A549 (cell line): ENCODE measurements around the gene DBET. TPM values are rescaled to one million over a fixed set of nuclear protein-coding genes. Genes with fewer than 3 reads are reported as not detected.
A peak's percentile ranks its signal among the peaks of the same experiment; 100 is the strongest.
"Not testable (repeated sequence)": the region's sequence is repeated elsewhere in the genome, so short reads cannot be mapped to it uniquely, and the experiment has no call there.

ENCODE experiments used
- ATAC-seq, 2 experiments: fragments of 200-7000 bp in 1 of 2; fragments of >200 bp in 1 of 2; cut with Nextera tagmentation in 1 of 2; cut with Tn5 transposase in 1 of 2; 3 replicates each; pipeline versions ENCODE4 v1.8.0 to v1.9.1; 2018 to 2020; ENCODE audit warnings: mild to moderate bottlenecking in 1 of 2, moderate library complexity in 1 of 2
- CTCF ChIA-PET: fragments of 300-600 bp; sonication (Branson Sonifier 250); formaldehyde crosslinking; extraction: SDS; loops from one replicate; lab custom pipeline; 2021; ENCODE audit warnings: antibody characterized with exemption, inconsistent platforms; lab: Yijun Ruan, JAX
- POLR2A ChIA-PET: fragments of 350-600 bp; formaldehyde crosslinking; extraction: SDS; loops from one replicate; lab custom pipeline; 2021; ENCODE audit warnings: antibody characterized with exemption, inconsistent platforms; lab: Yijun Ruan, JAX
- DNase-seq, 2 experiments: peaks; one replicate each; pipeline versions ENCODE4 v3.0.0 to v3.0.0-alpha.2; 2011 to 2016; ENCODE audit warnings: low read depth in 1 of 2, low spot score in 1 of 2
- FAIRE-seq: peaks from 2 replicates; lab custom pipeline; 2011; peaks lifted over from hg19 to GRCh38; lab: Jason Lieb, UNC
- H3K27ac ChIP-seq, 2 experiments: fragments of >200 bp; sonication (Bioruptor Twin); formaldehyde crosslinking; 3 replicates each; pipeline ENCODE4 v1.5.1; 2016 to 2017
- H3K4me1 ChIP-seq: fragments of >200 bp; sonication (Bioruptor Twin); formaldehyde crosslinking; 3 replicates; pipeline ENCODE4 v1.6.1; 2016
- H3K4me2 ChIP-seq: fragments of >200 bp; sonication (Bioruptor Twin); formaldehyde crosslinking; 3 replicates; pipeline ENCODE4 v1.6.1; 2016
- H3K4me3 ChIP-seq: fragments of >200 bp; sonication (Bioruptor Twin); formaldehyde crosslinking; 3 replicates; pipeline ENCODE4 v1.5.1; 2016
- H3K9me3 ChIP-seq: fragments of >200 bp; sonication (Bioruptor Twin); formaldehyde crosslinking; 3 replicates; pipeline ENCODE4 v1.6.1; 2016
- BHLHE40 ChIP-seq: IDR thresholded peaks from 2 replicates; pipeline ENCODE4 v1.6.1; 2012; ENCODE audit warnings: low read depth, low read length, inconsistent platforms
- CTCF ChIP-seq: fragments of >200 bp; sonication (Bioruptor Twin); formaldehyde crosslinking; IDR thresholded peaks from 3 replicates; pipeline ENCODE4 v1.5.1; 2016
- E2F6 ChIP-seq: IDR thresholded peaks from 2 replicates; pipeline ENCODE4 v1.6.1; 2012; ENCODE audit warnings: low read depth, borderline replicate concordance
- EHMT2 ChIP-seq: fragments of 200-600 bp; sonication (generic); IDR thresholded peaks from 2 replicates; pipeline ENCODE4 v1.6.1; 2016; ENCODE audit warnings: antibody characterized with exemption, low read depth, mild to moderate bottlenecking, moderate library complexity
- EP300 ChIP-seq, 2 experiments: fragments of >200 bp; sonication (Bioruptor Twin); formaldehyde crosslinking; IDR thresholded peaks; 2 replicates in 1 of 2; 3 replicates in 1 of 2; pipeline ENCODE4 v1.6.1; 2016 to 2017
- FOSL2 ChIP-seq, 2 experiments: fragments of 450-650 bp in 1 of 2; fragments of >200 bp in 1 of 2; sonication (Bioruptor Twin) in 1 of 2; formaldehyde crosslinking; IDR thresholded peaks; 2 replicates each; pipeline versions ENCODE4 v1.5.0 to v1.6.1; 2016 to 2020; ENCODE audit warnings: mild to moderate bottlenecking in 1 of 2, moderate library complexity in 1 of 2
- GATA3 ChIP-seq: IDR thresholded peaks from 2 replicates; pipeline ENCODE4 v1.6.1; 2012; ENCODE audit warnings: borderline replicate concordance
- HEYL ChIP-seq: fragments of 250-450 bp; sonication (Bioruptor Pico); IDR thresholded peaks from 2 replicates; pipeline ENCODE4 v1.8.0; 2021; ENCODE audit warnings: mild to moderate bottlenecking, moderate library complexity
- KDM5A ChIP-seq: fragments of 200-600 bp; sonication (generic); IDR thresholded peaks from 2 replicates; pipeline ENCODE4 v1.6.1; 2016; ENCODE audit warnings: antibody characterized with exemption, mild to moderate bottlenecking
- MAFK ChIP-seq: fragments of 450-650 bp; IDR thresholded peaks from 2 replicates; pipeline ENCODE4 v1.6.1; 2014; ENCODE audit not compliant: partially characterized antibody
- MYC ChIP-seq: IDR thresholded peaks from 2 replicates; pipeline ENCODE4 v1.6.1; 2012; ENCODE audit warnings: mild to moderate bottlenecking, inconsistent platforms, low read length, improper control_type of control experiment, borderline replicate concordance
- POLR2AphosphoS2 ChIP-seq: conservative IDR thresholded peaks from 2 replicates; pipeline ENCODE4 v1.6.1; 2012; ENCODE audit warnings: low read length, improper control_type of control experiment, inconsistent platforms
- ZFP36 ChIP-seq: fragments of 450-650 bp; IDR thresholded peaks from 2 replicates; pipeline ENCODE4 v1.6.1; 2014; ENCODE audit warnings: borderline replicate concordance; ENCODE audit not compliant: partially characterized antibody
- ZNF302 ChIP-seq: fragments of 250-450 bp; sonication (Bioruptor Pico); IDR thresholded peaks from 2 replicates; pipeline ENCODE4 v1.9.0; 2021; ENCODE audit warnings: inconsistent platforms, mild to moderate bottlenecking, moderate library complexity
- WGBS: methylation state at CpG from one replicate; pipeline ENCODE4 v1.1.6; 2017; ENCODE audit errors: missing lambda C conversion rate; 5-methylcytosine and 5-hydroxymethylcytosine counted together
- polyA minus RNA-seq: library from RNA; depleted of rRNA, polyadenylated mRNA; stranded (reverse); fragments of >200 nt; gene quantifications from 2 replicates; pipeline ENCODE4 v1.2.3, GENCODE V29; 2011; rRNA and poly(A)+ RNA removed
- polyA plus RNA-seq, 4 experiments: library from polyadenylated mRNA; depleted of rRNA in 3 of 4; stranded (reverse); fragments of >200 nt; fragmentation: RNase III in 1 of 4; extraction: RNeasy Plus Mini Kit Qiagen cat#74134 plus additional on column Dnase treatment in 1 of 4; gene quantifications; 2 replicates in 3 of 4; 3 replicates in 1 of 4; pipeline ENCODE4 v1.2.3, GENCODE V29; 2011 to 2017
- TF ChIP-seq, protein P1 (sequence below): fragments of 150-350 bp; IDR thresholded peaks from 2 replicates; pipeline ENCODE4 v1.6.1; 2014; ENCODE audit warnings: low read depth, mild to moderate bottlenecking, low read length
- TF ChIP-seq, protein P2 (sequence below): fragments of 450-650 bp; IDR thresholded peaks from 2 replicates; pipeline ENCODE4 v1.6.1; 2014; ENCODE audit warnings: antibody characterized with exemption

Gene DBET
- not detected in 2 replicates for polyA plus RNA-seq (2011; rRNA removed)
- not detected in 2 replicates for polyA plus RNA-seq (2012; cell fraction: cytosol; rRNA removed)
- polyA plus RNA-seq (2012; cell fraction: nucleus; rRNA removed) = 0.07 TPM in 1 of 2 replicates, not detected in the other
- polyA plus RNA-seq (2017; fragmentation: RNase III; extraction: RNeasy Plus Mini Kit Qiagen cat#74134 plus additional on column Dnase treatment) = 0.03 TPM in 1 of 3 replicates, not detected in the others
- not detected in 2 replicates for polyA minus RNA-seq

DNA sequence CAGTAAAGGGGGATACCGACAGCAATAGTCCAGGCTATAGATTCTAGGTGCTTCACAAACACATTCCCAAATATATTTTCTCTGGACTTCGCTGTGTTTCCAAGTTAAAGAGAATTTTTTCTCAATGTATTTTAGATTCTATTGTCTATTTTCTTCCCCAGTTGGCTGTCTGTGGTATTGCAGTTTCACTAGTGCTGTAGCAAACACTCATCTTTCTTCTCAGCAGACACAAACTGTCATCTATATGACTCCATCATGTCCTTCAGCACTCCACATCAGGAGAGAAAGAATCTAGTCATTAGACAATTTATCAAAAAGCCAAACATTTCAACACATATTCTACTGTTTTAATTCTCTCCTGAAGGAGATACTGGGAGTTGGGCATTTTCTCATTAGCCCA is at the start of gene DBET:
DBET (plus strand) TSS at position 161 of the 400 bp plus-strand sequence.
- FAIRE-seq, H3K9me3 ChIP-seq, DNase-seq, H3K27ac ChIP-seq, POLR2A ChIA-PET, H3K4me3 ChIP-seq, CTCF ChIA-PET, H3K4me1 ChIP-seq, H3K4me2 ChIP-seq: not testable (repeated sequence)
- peak; percentile 81 to 89 for ATAC-seq
- WGBS = 15% methylated on average over 2 of the region's 2 CpGs

DNA sequence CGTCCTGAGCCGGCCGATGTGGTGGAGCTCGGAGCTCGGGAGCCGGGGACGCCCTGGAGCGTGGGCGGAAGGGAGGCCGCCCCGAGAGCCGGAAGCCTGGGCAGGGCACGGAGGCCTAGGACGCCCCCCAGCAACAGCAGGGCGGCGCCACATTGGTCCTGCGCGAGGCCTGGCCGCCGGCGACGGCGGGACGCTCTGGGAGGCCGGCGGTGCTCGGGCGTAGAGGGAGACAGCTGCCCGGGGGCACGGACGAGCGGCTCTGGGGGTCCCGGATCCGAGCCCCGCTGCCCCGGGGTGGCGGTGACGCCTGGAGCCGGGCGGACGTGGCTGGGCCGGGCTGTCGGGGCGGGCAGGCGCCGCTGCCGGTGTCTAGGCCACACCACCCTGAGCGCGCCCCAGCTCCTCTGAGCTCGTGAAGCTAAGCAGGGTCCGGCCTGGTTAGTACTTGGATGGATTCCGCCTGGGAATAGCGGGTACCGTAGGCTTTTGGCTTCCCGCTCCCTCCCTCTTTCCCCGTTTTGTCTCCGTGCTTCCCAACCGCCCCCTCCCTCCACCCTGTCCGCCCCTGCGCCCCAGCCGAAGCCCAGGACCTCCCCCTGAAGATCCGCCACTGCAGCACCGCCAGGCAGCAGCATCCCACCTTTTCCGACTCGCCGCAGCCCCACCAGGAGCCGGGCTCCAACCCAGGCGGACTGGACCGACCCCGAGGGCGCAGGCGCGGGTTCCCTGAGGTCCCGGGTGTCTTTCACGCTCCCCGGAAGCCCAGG is 49.3 kb upstream of the DBET start:
- TF ChIP-seq EHMT2 (no peak), ZNF302 (no peak), FOSL2 (IDR thresholded peaks at IDR 0.05) (no peak), FOSL2 (CRISPR knock-in tag; IDR thresholded peaks at IDR 0.05) (no peak), GATA3 (no peak), CTCF (no peak), POLR2AphosphoS2 (no peak), EP300 (IDR thresholded peaks at IDR 0.05) (no peak), HEYL (CRISPR knock-in tag) (no peak), ZFP36 (no peak), MYC (no peak), BHLHE40 (no peak), MAFK (no peak), E2F6 (no peak)
- TF ChIP-seq, protein P1, sequence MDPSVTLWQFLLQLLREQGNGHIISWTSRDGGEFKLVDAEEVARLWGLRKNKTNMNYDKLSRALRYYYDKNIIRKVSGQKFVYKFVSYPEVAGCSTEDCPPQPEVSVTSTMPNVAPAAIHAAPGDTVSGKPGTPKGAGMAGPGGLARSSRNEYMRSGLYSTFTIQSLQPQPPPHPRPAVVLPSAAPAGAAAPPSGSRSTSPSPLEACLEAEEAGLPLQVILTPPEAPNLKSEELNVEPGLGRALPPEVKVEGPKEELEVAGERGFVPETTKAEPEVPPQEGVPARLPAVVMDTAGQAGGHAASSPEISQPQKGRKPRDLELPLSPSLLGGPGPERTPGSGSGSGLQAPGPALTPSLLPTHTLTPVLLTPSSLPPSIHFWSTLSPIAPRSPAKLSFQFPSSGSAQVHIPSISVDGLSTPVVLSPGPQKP = no peak
- H3K4me3 ChIP-seq = peak overlapping the region; percentile 18; the same call in 1 of the 3 replicates
- no peaks in the 10 kb centered on the region for H3K4me1 ChIP-seq
- no peak for DNase-seq
- 60% methylated on average over 36 of the region's 76 CpGs for WGBS
- H3K9me3 ChIP-seq = no peaks in the 10 kb centered on the region
- ChIA-PET CTCF (interaction anchor here (1.7 kb wide), 1 partner anchor 41 kb away, joined by 3 read pairs; no protein-coding TSS in a partner anchor), POLR2A (no interaction called here)
- peak overlapping the region; percentile 48 to 81; a peak in 4 of 6 replicates for H3K27ac ChIP-seq
- FAIRE-seq = no peak
- peak; percentile 72 to 78; a peak in 5 of 6 replicates for ATAC-seq
- peak overlapping the region; percentile 36 for H3K4me2 ChIP-seq

DNA sequence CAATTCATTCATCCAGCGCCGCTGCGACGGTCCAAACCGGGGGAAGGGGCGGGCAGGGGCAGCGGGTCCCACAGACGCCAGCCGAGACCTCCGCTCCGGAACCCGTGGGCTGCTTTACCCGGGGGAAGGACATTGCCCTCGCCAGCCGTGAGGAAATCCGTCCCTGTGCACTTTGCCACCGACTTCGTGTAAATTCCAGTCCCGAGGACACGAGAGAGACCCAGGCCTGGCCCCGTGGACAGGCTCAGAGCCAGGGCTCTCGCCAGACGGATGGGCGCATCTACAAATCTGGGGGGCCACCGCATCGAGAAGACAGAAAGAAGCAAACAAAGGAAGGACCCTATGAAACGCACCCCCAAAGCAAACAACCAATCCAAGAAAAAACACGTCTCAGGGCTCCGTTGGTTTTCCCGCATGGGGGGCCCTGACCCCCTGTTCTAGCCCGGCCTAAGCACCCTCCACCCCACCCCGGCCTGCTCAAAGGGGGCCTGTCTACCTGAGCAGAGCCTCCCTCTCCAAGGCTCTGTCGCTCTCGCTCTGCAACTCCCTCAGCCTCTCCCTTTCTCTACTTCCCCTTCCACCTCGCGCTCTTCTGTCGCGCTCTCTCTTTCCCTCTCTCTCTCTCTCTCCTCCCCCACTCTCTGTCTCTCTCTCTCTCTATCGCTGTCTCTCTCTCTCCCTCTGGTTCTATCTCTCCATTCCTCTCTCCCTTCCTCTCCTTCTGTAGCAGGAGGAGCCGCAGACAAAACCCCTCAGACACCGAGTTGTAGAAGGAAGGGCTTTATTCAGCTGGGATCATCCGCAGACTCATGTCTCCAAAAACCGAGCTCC is 48.5 kb upstream of the DBET start:
- TF ChIP-seq, protein P2, sequence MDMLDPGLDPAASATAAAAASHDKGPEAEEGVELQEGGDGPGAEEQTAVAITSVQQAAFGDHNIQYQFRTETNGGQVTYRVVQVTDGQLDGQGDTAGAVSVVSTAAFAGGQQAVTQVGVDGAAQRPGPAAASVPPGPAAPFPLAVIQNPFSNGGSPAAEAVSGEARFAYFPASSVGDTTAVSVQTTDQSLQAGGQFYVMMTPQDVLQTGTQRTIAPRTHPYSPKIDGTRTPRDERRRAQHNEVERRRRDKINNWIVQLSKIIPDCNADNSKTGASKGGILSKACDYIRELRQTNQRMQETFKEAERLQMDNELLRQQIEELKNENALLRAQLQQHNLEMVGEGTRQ = no peak
- no peak for TF ChIP-seq KDM5A
- no peak overlapping the region for H3K27ac ChIP-seq
- CTCF ChIA-PET = no interaction called here
- no peak overlapping the region for H3K4me3 ChIP-seq
- WGBS = 81% methylated on average over 21 of the region's 43 CpGs
- POLR2A ChIA-PET = no interaction called here
- DNase-seq (no peak), FAIRE-seq (no peak), ATAC-seq (no peak)
- no peaks in the 10 kb centered on the region for H3K4me1 ChIP-seq
- no peak overlapping the region for H3K4me2 ChIP-seq
- H3K9me3 ChIP-seq = no peaks in the 10 kb centered on the region
